Measurements from ENCODE around the gene SAPCD2.

Gene SAPCD2

DNA sequence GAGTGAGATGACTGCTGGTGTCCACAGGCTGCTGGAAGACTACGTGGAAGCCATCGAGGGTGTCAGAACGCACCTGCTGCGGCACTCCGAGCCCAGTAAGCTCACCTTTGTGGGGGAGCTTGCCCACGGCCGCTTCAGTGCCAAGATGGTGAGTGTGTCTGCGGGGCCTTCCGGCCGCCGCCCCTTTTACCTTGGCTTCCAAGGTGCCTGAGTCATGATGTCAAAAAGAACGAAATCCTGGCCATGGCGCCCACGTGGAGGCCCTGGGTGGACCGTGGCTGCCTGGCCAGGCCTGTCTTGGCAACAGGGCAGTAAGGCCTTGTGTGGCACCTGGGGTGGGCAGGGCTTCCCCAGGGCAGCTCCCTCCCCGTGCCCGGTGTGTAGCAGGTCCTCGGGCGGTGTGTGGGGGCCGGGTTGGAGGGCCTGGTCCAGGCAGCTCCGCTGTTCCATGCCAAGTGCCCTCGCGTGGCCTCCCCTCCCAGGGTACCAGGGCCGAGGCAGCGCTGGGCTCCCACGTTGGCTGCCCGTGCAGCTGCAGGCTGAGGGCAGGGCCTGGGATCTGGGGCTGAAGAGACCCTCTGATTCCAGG, 36.4 kb upstream of the SAPCD2 start:
- DNase-seq = no peak

DNA sequence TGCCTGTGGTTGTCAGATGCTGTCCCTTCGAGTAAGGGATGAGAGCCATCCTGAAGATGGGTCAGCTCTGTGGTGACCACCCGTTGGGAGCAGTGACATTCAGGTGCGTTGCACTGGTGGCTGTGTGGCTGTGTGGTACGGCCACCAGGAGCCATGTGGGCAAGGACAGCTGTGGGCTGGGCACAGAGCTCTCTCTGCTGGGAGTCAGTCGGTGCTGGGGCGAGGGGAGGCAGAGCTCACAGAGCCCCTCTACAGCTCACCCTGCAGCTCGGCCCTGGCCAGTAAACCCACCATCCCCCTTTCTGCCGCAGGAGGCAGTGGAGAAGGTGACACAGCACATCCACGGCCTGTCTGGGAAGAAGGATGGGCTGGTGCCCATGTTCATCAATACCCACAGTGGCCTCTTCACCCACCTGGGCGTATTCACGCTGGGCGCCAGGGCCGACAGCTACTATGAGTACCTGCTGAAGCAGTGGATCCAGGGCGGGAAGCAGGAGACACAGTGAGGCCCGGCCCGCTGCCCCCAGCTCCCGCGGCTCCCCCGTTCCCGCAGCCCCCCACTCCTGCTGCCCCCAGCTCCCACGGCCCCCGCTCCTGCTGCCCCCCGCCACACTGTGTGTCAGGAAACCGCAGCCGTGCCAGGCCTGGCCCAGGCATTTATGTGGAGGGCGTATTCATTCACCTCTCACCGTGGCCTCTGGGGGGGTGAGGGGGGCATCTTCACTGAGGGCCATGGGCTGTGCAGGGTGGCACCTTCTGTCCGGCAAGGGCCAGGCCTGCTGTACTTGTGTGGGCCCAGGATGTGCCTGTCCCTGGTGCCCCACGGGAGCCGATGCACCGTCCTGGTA, 35.7 kb upstream of the SAPCD2 start:
- no peak for DNase-seq

GRCh38 chr9:137103206-137103999, 33.0 kb upstream of the SAPCD2 start:
- DNase-seq = no peak

DNA sequence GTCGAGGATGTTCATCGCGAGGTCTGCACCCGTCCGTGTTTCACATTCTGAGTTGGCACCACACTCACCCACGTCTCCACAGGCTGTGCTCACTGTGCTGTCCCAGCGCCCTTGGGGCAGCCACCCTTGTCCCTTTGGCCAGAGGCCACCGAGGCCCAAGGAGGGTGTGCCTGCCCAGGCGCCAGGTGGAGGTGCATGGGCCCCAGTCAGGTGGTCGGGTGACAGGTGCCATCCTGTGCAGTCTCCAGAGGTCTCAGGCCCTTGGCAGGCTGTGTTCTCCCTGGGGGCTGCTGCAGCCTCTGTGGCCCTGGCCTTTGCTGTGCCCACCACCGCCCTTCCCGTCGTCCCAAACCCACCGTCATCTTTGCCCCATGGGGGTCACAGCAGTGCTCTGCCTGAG, 28.9 kb upstream of the SAPCD2 start:
- no peak for DNase-seq

- no peak for DNase-seq
These were observed 27.6 kb upstream of the SAPCD2 start for GRCh38 chr9:137097761-137098462.

- DNase-seq = no peak
These were observed 26.6 kb upstream of the SAPCD2 start for GRCh38 chr9:137096785-137097546.

GRCh38 chr9:137095664-137096517, 25.5 kb upstream of the SAPCD2 start:
- DNase-seq = no peak

- DNase-seq = no peak
These were observed 19.0 kb upstream of the SAPCD2 start for GRCh38 chr9:137089232-137089947.

DNA sequence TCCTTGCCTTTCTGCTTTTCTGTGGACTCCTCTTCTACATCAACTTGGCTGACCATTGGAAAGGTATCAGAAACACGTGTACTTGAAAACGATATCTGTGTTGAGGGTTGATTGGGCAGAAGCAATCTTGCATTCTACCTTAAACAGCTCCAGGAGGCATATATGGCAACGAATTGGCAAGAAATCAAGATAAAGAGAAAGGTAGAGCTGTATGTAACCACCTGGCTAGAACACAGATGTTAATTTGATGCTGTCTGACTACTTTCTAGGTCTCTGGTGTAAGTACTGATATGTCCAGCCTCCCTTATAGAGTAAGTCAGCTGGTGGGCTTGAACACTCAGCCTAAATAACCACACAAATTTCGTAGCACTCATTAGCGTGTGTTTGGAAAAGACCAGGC, 17.8 kb upstream of the SAPCD2 start:
- no peak for DNase-seq

- no peak for DNase-seq
These were observed 17.1 kb upstream of the SAPCD2 start for GRCh38 chr9:137087409-137087925.

DNA sequence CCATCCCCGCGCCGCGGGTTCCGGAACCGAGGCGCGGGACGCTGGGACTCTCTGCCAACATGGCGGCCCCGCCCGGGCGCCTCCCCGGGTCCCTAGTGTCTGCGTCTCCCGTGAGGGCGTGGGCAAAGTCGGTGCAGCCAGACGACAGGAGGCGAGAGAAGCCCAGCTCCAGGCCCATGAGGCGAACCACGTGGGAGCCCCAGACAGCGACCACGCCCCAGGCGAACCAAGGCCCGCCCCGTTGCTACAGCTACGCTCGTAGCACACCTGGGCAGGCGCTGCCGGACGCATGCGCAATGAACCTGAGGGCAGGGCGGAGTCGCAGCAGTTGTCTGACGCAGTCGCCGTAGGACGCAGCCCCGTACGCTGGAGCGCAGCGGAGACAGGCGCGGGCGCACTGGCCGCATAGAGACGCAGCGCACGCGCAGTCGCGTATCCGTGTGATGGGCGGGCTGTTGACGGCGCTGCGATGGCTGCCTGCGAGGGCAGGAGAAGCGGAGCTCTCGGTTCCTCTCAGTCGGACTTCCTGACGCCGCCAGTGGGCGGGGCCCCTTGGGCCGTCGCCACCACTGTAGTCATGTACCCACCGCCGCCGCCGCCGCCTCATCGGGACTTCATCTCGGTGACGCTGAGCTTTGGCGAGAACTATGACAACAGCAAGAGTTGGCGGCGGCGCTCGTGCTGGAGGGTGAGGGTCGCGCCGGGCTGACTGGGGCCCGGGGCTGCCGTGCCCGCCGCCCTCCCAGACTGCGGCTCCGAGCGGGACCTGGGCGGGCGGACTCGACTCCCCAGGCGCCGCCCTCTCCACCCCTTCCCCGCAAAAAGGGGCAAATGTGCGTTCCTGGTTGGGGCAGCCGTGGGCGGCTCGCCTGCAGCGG, 16.4 kb upstream of the SAPCD2 start, which contains the start of gene MAN1B1:
MAN1B1 (plus strand) TSS at position 455 of the 878 bp plus-strand sequence; CDS start at position 470, 15 bp downstream.
- peak; percentile 90 for DNase-seq

DNA sequence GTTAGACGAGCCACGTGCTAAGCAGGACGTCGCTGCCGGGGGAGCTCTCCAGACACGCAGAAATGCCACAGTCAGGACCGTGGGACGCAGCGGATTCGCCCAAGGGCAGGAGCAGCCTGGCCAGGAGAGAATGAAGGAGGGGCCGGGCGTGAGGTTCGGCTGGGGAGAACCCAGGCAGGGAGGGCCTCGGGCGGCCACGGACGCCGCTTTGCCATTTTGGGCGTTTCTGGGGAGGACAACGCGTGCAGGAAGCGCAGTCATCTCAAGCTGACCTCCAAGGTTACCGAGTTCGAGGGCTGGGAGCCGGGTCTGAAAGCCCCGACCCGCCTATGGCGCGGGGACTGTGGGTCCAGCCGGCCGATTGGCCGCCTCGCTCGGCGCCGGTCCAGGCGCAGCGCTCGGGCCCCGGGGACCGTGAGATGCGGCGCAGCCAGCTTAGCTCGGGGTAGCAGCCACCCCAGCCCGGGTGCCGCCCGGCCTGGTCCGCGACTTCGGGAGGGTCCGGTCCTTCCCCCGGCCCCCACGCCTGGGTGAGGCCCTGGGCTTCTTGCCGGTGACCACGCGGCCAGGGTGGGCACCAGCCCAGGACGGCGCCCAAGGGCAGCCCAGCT, 15.7 kb upstream of the SAPCD2 start:
- no peak for DNase-seq

- no peak for DNase-seq
These were observed 14.2 kb upstream of the SAPCD2 start for GRCh38 chr9:137084526-137084925.

- no peak for DNase-seq
These were observed 13.1 kb upstream of the SAPCD2 start for GRCh38 chr9:137083394-137084004.

DNA sequence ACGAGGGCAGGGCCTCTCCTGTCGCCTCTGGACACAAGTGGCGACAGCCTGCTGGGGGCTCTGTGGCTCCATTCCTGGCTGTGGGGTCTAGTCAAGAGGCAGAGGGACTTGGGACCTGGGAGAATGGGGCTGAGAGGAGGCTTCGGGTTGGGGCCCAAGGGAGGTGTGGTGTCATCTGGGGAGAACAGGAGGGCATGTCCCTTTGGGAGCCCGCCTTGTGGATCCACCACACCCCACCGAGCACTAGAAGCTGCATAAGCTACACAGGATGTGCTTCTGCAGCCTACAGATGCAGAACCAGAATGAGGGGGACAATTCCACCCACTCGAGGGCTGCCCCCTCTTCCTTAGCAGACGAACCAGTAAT, 12.6 kb upstream of the SAPCD2 start:
- no peak for DNase-seq

GRCh38 chr9:137082222-137082924, 12.0 kb upstream of the SAPCD2 start:
- DNase-seq = no peak

- no peak for DNase-seq
These were observed 10.1 kb upstream of the SAPCD2 start for GRCh38 chr9:137080260-137081122.

Data from NCI-H526 treated with DMSO at 0.1 percent for 48 hours (cell line).